Spinal cord (tissue), 10 donors: Measurements from ENCODE around the gene FTCD. TPM values are rescaled to one million over a fixed set of nuclear protein-coding genes. Genes with fewer than 3 reads are reported as not detected.
A peak's percentile ranks its signal among the peaks of the same experiment; 100 is the strongest.
"Not testable (repeated sequence)": the region's sequence is repeated elsewhere in the genome, so short reads cannot be mapped to it uniquely, and the experiment has no call there.

ENCODE experiments used
- DNase-seq, 6 donors: peaks; one replicate each; pipeline versions ENCODE4 v3.0.0 to v3.0.0-alpha.2; 2013 to 2015; ENCODE audit warnings: low spot score in 6 of 6, low read depth in 4 of 6
- H3K27ac ChIP-seq: one replicate; pipeline ENCODE4 v1.5.1; 2013; ENCODE audit warnings: low read depth, low read length, control low read depth
- H3K27me3 ChIP-seq: one replicate; pipeline ENCODE4 v1.6.1; 2013; ENCODE audit warnings: low read length; ENCODE audit not compliant: control insufficient read depth, insufficient read depth
- H3K36me3 ChIP-seq: one replicate; pipeline ENCODE4 v1.6.1; 2013; ENCODE audit warnings: low read length; ENCODE audit not compliant: control insufficient read depth, insufficient read depth
- H3K4me1 ChIP-seq: one replicate; pipeline ENCODE4 v1.6.1; 2013; ENCODE audit warnings: low read length; ENCODE audit not compliant: control insufficient read depth, insufficient read depth
- H3K4me3 ChIP-seq: one replicate; pipeline ENCODE4 v1.5.1; 2013; ENCODE audit warnings: low read depth, low read length, control low read depth
- H3K9me3 ChIP-seq: one replicate; pipeline ENCODE4 v1.6.1; 2013; ENCODE audit warnings: low read length; ENCODE audit not compliant: control insufficient read depth, insufficient read depth
- WGBS: methylation state at CpG from one replicate; pipeline ENCODE4 v1.1.5; 2013; ENCODE audit warnings: missing lambda C conversion rate; ENCODE audit not compliant: insufficient coverage; 5-methylcytosine and 5-hydroxymethylcytosine counted together
- polyA plus RNA-seq, 2 donors: library from polyadenylated mRNA; unstranded; fragments of 120-200 nt; gene quantifications; one replicate each; pipeline ENCODE4 v1.2.1, GENCODE V29; 2013; ENCODE audit not compliant: insufficient read length in 2 of 2
- total RNA-seq, 2 donors: library from RNA; depleted of rRNA in 1 of 2; stranded (reverse); fragments of 120-200 nt in 1 of 2; fragments of >200 nt in 1 of 2; gene quantifications; one replicate each; pipeline versions ENCODE4 v1.2.3 to v1.2.4, GENCODE V29; 2013 to 2014
- donor health status: healthy.

Gene FTCD
- total and polyA plus RNA-seq, 4 donors = 0.50 to 6.0 (median 3.4) TPM

DNA sequence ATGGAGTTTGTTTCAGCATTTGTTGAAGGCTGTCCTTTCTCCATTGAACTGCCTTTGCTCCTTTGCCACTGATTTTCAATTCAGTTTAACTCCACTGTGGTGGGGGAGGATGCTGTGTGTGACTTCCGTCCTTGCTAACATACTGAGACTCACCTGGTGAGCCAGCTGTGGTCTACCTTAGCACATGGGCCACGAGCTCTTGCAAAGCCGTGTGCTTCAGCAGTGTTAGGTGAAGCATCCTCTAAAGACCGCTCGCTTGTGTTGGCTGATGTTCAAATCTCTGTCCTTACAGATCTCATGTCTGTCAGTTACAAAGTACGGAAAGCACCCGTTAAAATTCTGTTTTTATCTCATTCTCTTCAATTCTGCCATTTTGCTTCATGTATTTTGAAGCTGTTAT, 32.4 kb upstream of the FTCD start:
- H3K36me3 ChIP-seq = peaks cover 47% of the 10 kb centered on the region
- WGBS = 85% methylated on average over 4 of the region's 7 CpGs
- H3K4me1 ChIP-seq = peaks cover 22% of the 10 kb centered on the region
- no peak for DNase-seq
- H3K4me3 ChIP-seq = no peak overlapping the region
- no peaks in the 10 kb centered on the region for H3K27me3 ChIP-seq
- no peaks in the 10 kb centered on the region for H3K9me3 ChIP-seq
- no peak overlapping the region for H3K27ac ChIP-seq

DNA sequence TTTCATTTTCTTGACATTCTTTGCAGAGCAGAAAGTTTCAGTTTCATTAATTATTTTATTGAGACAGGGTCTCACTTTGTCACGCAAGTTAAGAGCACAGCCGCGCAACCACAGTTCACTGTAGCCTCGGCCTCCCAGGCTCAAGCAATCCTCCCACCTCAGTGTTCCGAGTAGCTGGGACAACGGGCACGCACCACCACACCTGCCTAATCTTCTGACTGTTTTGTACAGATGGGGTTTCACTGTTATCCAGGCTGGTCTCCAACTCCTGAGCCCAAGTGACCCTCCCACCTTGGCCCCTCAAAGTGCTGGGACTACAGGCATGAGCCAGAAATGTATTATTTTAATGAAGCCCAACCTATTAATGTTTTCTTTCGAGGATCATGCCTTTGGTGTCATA, 31.9 kb upstream of the FTCD start:
- H3K9me3 ChIP-seq = no peaks in the 10 kb centered on the region
- H3K27ac ChIP-seq = no peak overlapping the region
- peaks cover 23% of the 10 kb centered on the region for H3K4me1 ChIP-seq
- no peaks in the 10 kb centered on the region for H3K27me3 ChIP-seq
- no peak for DNase-seq
- 100% methylated on average over 3 of the region's 8 CpGs for WGBS
- H3K36me3 ChIP-seq = peaks cover 49% of the 10 kb centered on the region
- H3K4me3 ChIP-seq = no peak overlapping the region

- DNase-seq = no peak
- no CpG with 5 or more reads among the region's 7 CpGs for WGBS
- peaks cover 23% of the 10 kb centered on the region for H3K4me1 ChIP-seq
- H3K27ac ChIP-seq = no peak overlapping the region
- no peaks in the 10 kb centered on the region for H3K9me3 ChIP-seq
- no peak overlapping the region for H3K4me3 ChIP-seq
- no peaks in the 10 kb centered on the region for H3K27me3 ChIP-seq
- H3K36me3 ChIP-seq = peaks cover 47% of the 10 kb centered on the region
Observed at GRCh38 chr21:46185716-46186115, 30.3 kb upstream of the FTCD start.

GRCh38 chr21:46184625-46185555, 29.5 kb upstream of the FTCD start:
- DNase-seq = peak; percentile 54 to 97 (median 80)
- Histone ChIP-seq H3K36me3 (peaks cover 45% of the 10 kb centered on the region), H3K4me1 (peaks cover 22% of the 10 kb centered on the region), H3K27me3 (no peaks in the 10 kb centered on the region), H3K27ac (peak overlapping the region; percentile 67), H3K9me3 (no peaks in the 10 kb centered on the region), H3K4me3 (peak overlapping the region; percentile 45)
- 2% methylated on average over 14 of the region's 30 CpGs for WGBS

- 7% methylated on average over 14 of the region's 24 CpGs for WGBS
Observed at GRCh38 chr21:46183910-46184624, 28.7 kb upstream of the FTCD start, which contains the start of gene SPATC1L. Gene SPATC1L (minus strand): TSS chr21:46184459. CDS start chr21:46182816, 1,643 bp downstream.

DNA sequence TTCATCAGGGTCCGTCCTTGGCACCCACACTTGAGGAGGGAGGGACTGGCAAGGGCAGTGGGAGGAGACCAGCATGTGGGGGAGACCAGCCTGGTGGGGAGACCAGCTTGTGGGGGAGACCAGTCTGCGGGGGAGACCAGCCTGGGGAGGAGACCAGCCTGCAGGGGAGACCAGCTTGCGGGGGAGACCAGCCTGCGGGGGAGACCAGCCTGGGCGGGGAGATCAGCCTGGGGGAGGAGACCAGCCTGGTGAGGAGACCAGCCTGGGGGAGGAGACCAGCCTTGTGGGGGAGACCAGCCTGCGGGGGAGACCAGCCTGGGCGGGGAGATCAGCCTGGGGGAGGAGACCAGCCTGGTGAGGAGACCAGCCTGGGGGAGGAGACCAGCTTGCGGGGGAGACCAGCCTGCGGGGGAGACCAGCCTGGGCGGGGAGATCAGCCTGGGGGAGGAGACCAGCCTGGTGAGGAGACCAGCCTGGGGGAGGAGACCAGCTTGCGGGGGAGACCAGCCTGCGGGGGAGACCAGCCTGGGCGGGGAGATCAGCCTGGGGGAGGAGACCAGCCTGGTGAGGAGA, 28.0 kb upstream of the FTCD start:
- not testable (repeated sequence) for H3K9me3 ChIP-seq, H3K27me3 ChIP-seq, H3K4me3 ChIP-seq, H3K27ac ChIP-seq, DNase-seq
- 80% methylated on average over 1 of the region's 13 CpGs for WGBS
- H3K4me1 ChIP-seq = peaks cover 15% of the 10 kb centered on the region
- peaks cover 41% of the 10 kb centered on the region for H3K36me3 ChIP-seq

More at GRCh38 chr21:46183910-46184624, 28.7 kb upstream of the FTCD start, which contains the start of gene SPATC1L:
- DNase-seq = peak; percentile 9 to 92 (median 40)
- Histone ChIP-seq H3K4me1 (peaks cover 15% of the 10 kb centered on the region), H3K36me3 (peaks cover 42% of the 10 kb centered on the region), H3K27ac (peak within 1 kb of the TSS; percentile 67), H3K27me3 (no peaks in the 10 kb centered on the region), H3K4me3 (peak within 1 kb of the TSS; percentile 45), H3K9me3 (no peaks in the 10 kb centered on the region)

GRCh38 chr21:46182548-46183336, 27.4 kb upstream of the FTCD start:
- Histone ChIP-seq H3K27ac (no peak overlapping the region), H3K4me3 (no peak overlapping the region)

GRCh38 chr21:46181953-46182547, 26.7 kb upstream of the FTCD start:
- Histone ChIP-seq H3K4me3 (no peak overlapping the region), H3K27ac (no peak overlapping the region), H3K27me3 (no peaks in the 10 kb centered on the region), H3K36me3 (peaks cover 35% of the 10 kb centered on the region), H3K9me3 (no peaks in the 10 kb centered on the region), H3K4me1 (peaks cover 15% of the 10 kb centered on the region)
- DNase-seq = no peak
- 94% methylated on average over 16 of the region's 16 CpGs for WGBS

More at GRCh38 chr21:46182548-46183336, 27.4 kb upstream of the FTCD start:
- Histone ChIP-seq H3K4me1 (peaks cover 15% of the 10 kb centered on the region), H3K36me3 (peaks cover 39% of the 10 kb centered on the region), H3K9me3 (no peaks in the 10 kb centered on the region), H3K27me3 (no peaks in the 10 kb centered on the region)
- WGBS = 91% methylated on average over 44 of the region's 44 CpGs
- DNase-seq = no peak
